Measurements from ENCODE around the gene CNEP1R1. TPM values are rescaled to one million over a fixed set of nuclear protein-coding genes. Genes with fewer than 3 reads are reported as not detected.

Gene CNEP1R1
- total and polyA plus RNA-seq, 2 experiments from 2014 or later, result 34.1 to 42.8 TPM

DNA sequence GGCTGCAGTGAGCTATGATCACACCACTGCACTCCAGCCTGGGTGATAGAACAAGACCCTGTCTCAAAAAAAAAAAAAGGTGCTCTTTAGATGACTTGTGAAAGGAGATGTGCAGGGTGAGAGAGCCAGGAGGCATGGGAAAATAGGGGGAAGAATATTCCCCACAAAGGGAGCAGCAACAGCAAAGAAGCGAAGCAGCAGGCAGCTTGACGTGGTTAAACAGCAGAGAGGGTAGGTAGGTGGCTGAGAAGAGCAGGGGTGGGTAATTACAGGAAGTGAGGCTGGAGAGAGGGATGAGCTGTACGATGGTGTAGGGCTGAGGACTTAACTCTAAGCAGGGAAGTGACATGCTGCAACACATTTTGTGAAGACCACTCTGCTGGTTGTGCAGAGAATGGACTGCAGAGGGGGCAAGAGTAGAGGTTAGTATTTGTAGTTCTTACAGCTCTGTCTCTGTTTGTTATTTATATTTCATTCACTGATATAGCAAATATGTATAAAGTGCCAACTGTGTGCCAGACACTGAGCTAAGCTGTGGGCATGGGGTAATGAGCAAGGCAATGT lies 42.3 kb downstream of the CNEP1R1 start:
- no peak overlapping the region for H2AFZ ChIP-seq
- H3K9me2 ChIP-seq (ENCODE audit: insufficient read depth), result no peaks in the 10 kb centered on the region
- H3K79me2 ChIP-seq (ENCODE audit: insufficient read depth), result peaks cover 60% of the 10 kb centered on the region
- no peaks in the 10 kb centered on the region; the same call in none of the 2 replicates for H4K20me1 ChIP-seq (ENCODE audit: insufficient read depth)
- peaks cover 23% of the 10 kb centered on the region for H3K4me1 ChIP-seq (ENCODE audit: insufficient read depth)
- WGBS, 2 experiments (ENCODE audit: low coverage in 1 of 2, low lambda C conversion rate in 2 of 2, missing lambda C conversion rate in 2 of 2), result 34 to 36% methylated on average over 3 of the region's 3 CpGs
- peak overlapping the region; percentile 92 for H3K4me2 ChIP-seq (ENCODE audit: unreplicated experiment)
- 0 out of 2 replicates have a peak, but pooled peaks cover 5% of the 10 kb centered on the region for H3K36me3 ChIP-seq (ENCODE audit: low read depth)
- TF ChIP-seq EZH2 (IDR thresholded peaks at IDR 0.05; ENCODE audit: insufficient read depth, poor library complexity, severe bottlenecking), result no peak
- no peak for TF ChIP-seq EZH2phosphoT487 (IDR thresholded peaks at IDR 0.05; ENCODE audit: insufficient read depth, low read depth)
- H3K9me3 ChIP-seq (ENCODE audit: low read depth), result no peaks in the 10 kb centered on the region
- peak overlapping the region; percentile 90 for H3K4me3 ChIP-seq
- in situ Hi-C loops (cut with MboI), result no loop called here
- H3K27ac ChIP-seq, result no peak overlapping the region
- H3K9ac ChIP-seq, result peak overlapping the region; percentile 83
- DNase-seq, result peak; percentile 80
- H3F3A ChIP-seq (ENCODE audit: insufficient read depth), result peaks cover 6% of the 10 kb centered on the region; the same call in 1 of the 2 replicates
- H3K27me3 ChIP-seq (replicated peaks; ENCODE audit: insufficient read depth), result no peaks in the 10 kb centered on the region

DNA sequence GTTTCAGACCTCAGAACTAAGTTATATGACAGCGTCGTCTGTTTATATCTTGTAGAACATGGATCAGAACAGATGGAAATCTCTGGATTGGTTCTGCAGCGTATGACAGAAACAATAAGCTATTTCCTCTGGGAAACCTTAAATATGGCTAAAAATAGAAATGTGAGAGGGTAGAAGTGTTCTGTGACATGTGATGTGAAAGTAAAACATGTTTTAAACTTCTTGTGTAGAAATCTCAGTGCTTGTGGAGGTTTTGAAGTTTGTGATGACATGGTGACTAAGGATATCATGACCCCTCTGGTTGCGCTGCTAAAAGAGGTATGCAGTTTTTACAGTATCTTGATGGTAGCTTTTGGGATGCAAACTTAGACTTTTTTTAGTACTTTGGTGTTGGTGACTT lies 43.5 kb downstream of the CNEP1R1 start:
- peaks cover 5% of the 10 kb centered on the region; the same call in 1 of the 2 replicates for H3K36me3 ChIP-seq (ENCODE audit: low read depth)
- H3K4me1 ChIP-seq (ENCODE audit: insufficient read depth), result peaks cover 23% of the 10 kb centered on the region
- H3K79me2 ChIP-seq (ENCODE audit: insufficient read depth), result peaks cover 70% of the 10 kb centered on the region
- no peaks in the 10 kb centered on the region for H3K27me3 ChIP-seq (replicated peaks; ENCODE audit: insufficient read depth)
- H2AFZ ChIP-seq, result no peak overlapping the region
- 76 to 87% methylated on average over 4 of the region's 4 CpGs for WGBS, 2 experiments (ENCODE audit: low coverage in 1 of 2, low lambda C conversion rate in 2 of 2, missing lambda C conversion rate in 2 of 2)
- in situ Hi-C loops (cut with MboI), result no loop called here
- 0 out of 2 replicates have a peak overlapping the region, but pooled peaks have one; percentile 6 for H3K9ac ChIP-seq
- H3K9me3 ChIP-seq (ENCODE audit: low read depth), result no peaks in the 10 kb centered on the region
- peak overlapping the region; percentile 92 for H3K4me2 ChIP-seq (ENCODE audit: unreplicated experiment)
- TF ChIP-seq EZH2 (IDR thresholded peaks at IDR 0.05; ENCODE audit: insufficient read depth, poor library complexity, severe bottlenecking) (no peak), EZH2phosphoT487 (IDR thresholded peaks at IDR 0.05; ENCODE audit: insufficient read depth, low read depth) (no peak)
- H3F3A ChIP-seq (ENCODE audit: insufficient read depth), result peaks cover 6% of the 10 kb centered on the region; the same call in 1 of the 2 replicates
- no peak overlapping the region for H3K4me3 ChIP-seq
- no peaks in the 10 kb centered on the region; the same call in none of the 2 replicates for H4K20me1 ChIP-seq (ENCODE audit: insufficient read depth)
- no peaks in the 10 kb centered on the region for H3K9me2 ChIP-seq (ENCODE audit: insufficient read depth)
- H3K27ac ChIP-seq, result peak overlapping the region; percentile 30; the same call in 1 of the 2 replicates
- peak; percentile 46 for DNase-seq

DNA sequence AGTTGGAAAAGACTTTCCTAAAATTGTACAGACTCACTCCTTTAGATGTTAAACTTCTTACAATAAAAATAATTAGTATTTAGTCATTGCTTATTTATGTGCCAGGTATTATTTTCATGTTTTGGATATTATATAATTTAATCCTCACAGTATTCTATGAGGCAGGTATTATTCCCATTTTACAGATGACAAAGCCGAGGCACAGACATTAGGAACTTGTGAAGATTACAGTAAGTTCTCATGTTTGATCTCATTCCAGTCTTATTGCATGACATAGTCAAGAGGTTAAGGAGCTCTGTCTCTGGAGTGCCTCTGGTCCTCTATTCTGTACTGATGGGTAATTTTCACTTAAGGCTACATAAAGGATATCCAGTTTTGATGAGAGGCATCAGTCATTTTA lies 44.0 kb downstream of the CNEP1R1 start:
- H3K79me2 ChIP-seq (ENCODE audit: insufficient read depth), result peaks cover 75% of the 10 kb centered on the region
- H4K20me1 ChIP-seq (ENCODE audit: insufficient read depth), result no peaks in the 10 kb centered on the region; the same call in none of the 2 replicates
- no peaks in the 10 kb centered on the region for H3K9me2 ChIP-seq (ENCODE audit: insufficient read depth)
- H3K4me3 ChIP-seq, result no peak overlapping the region
- in situ Hi-C loops (cut with MboI), result no loop called here
- 96 to 100% methylated on average over 1 of the region's 1 CpG for WGBS, 2 experiments (ENCODE audit: low coverage in 1 of 2, low lambda C conversion rate in 2 of 2, missing lambda C conversion rate in 2 of 2)
- H3K9me3 ChIP-seq (ENCODE audit: low read depth), result no peaks in the 10 kb centered on the region
- H3K4me1 ChIP-seq (ENCODE audit: insufficient read depth), result peaks cover 23% of the 10 kb centered on the region
- H3K36me3 ChIP-seq (ENCODE audit: low read depth), result peaks cover 5% of the 10 kb centered on the region; the same call in 1 of the 2 replicates
- H3K4me2 ChIP-seq (ENCODE audit: unreplicated experiment), result peak overlapping the region; percentile 92
- H3K27ac ChIP-seq, result peak overlapping the region; percentile 30; the same call in 1 of the 2 replicates
- no peak for DNase-seq
- H3K27me3 ChIP-seq (replicated peaks; ENCODE audit: insufficient read depth), result no peaks in the 10 kb centered on the region
- 0 out of 2 replicates have a peak overlapping the region, but pooled peaks have one; percentile 6 for H3K9ac ChIP-seq
- no peak overlapping the region for H2AFZ ChIP-seq
- H3F3A ChIP-seq (ENCODE audit: insufficient read depth), result peaks cover 6% of the 10 kb centered on the region; the same call in 1 of the 2 replicates
- TF ChIP-seq EZH2 (IDR thresholded peaks at IDR 0.05; ENCODE audit: insufficient read depth, poor library complexity, severe bottlenecking), result no peak
- no peak for TF ChIP-seq EZH2phosphoT487 (IDR thresholded peaks at IDR 0.05; ENCODE audit: insufficient read depth, low read depth)

DNA sequence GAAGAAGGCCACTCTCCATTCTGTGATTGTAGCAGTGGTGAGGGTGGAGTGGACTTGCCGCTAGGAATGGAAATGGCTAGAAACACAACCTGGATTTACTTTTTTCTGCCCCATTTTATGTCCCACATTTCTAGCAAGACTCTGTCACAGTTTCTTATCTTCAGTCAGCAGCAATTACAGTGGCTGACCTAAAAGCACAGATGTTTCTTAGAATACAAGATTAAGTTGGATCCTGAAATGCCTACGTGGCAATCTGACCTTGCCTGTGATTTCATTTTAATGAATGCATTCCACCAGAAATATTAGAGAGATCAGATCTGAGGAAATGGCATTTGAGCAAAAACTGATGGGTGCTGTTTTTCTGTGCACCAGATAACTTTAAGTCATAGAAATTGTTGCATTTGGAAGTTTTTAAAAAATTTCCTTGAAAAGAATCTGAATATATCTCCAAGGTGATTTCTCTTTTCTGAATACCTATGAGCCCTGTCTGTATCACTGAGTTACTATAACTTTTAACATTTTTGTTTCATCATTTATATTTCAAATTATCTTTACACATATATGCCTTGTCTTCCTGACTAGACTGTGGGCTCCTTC lies 46.1 kb downstream of the CNEP1R1 start:
- H3K4me1 ChIP-seq (ENCODE audit: insufficient read depth), result peaks cover 23% of the 10 kb centered on the region
- H3K36me3 ChIP-seq (ENCODE audit: low read depth), result peaks cover 11% of the 10 kb centered on the region
- H3K4me3 ChIP-seq, result no peak overlapping the region
- no peak overlapping the region for H2AFZ ChIP-seq
- no peaks in the 10 kb centered on the region for H3K9me2 ChIP-seq (ENCODE audit: insufficient read depth)
- no peak overlapping the region for H3K27ac ChIP-seq
- H3K27me3 ChIP-seq (replicated peaks; ENCODE audit: insufficient read depth), result no peaks in the 10 kb centered on the region
- peaks cover 89% of the 10 kb centered on the region for H3K79me2 ChIP-seq (ENCODE audit: insufficient read depth)
- 90 to 94% methylated on average over 2 of the region's 2 CpGs for WGBS, 2 experiments (ENCODE audit: low coverage in 1 of 2, low lambda C conversion rate in 2 of 2, missing lambda C conversion rate in 2 of 2)
- H3K9ac ChIP-seq, result no peak overlapping the region
- in situ Hi-C loops (cut with MboI), result no loop called here
- no peak overlapping the region for H3K4me2 ChIP-seq (ENCODE audit: unreplicated experiment)
- H3K9me3 ChIP-seq (ENCODE audit: low read depth), result no peaks in the 10 kb centered on the region
- no peaks in the 10 kb centered on the region; the same call in none of the 2 replicates for H4K20me1 ChIP-seq (ENCODE audit: insufficient read depth)
- TF ChIP-seq EZH2 (IDR thresholded peaks at IDR 0.05; ENCODE audit: insufficient read depth, poor library complexity, severe bottlenecking), result no peak
- no peak for TF ChIP-seq EZH2phosphoT487 (IDR thresholded peaks at IDR 0.05; ENCODE audit: insufficient read depth, low read depth)
- DNase-seq, result no peak
- peaks cover 6% of the 10 kb centered on the region; the same call in 1 of the 2 replicates for H3F3A ChIP-seq (ENCODE audit: insufficient read depth)

Measured in GM23248 (cell line).